ENCODE measurements around the gene ELOVL5. TPM values are rescaled to one million over a fixed set of nuclear protein-coding genes. Genes with fewer than 3 reads are reported as not detected.

Gene ELOVL5
- total RNA-seq, 1 experiment from 2014 or later, result 218 TPM

GRCh38 chr6:53349209-53349693 is 501 bp upstream of the ELOVL5 start:
- ChIA-PET POLR2A (interaction anchor here (0.6 to 1.1 kb wide), 3 partner anchors 11 to 413 kb away, joined by 3 read pairs; no protein-coding TSS in a partner anchor), CTCF (no interaction called here)
- peaks cover 28% of the 10 kb centered on the region for H3K4me1 ChIP-seq (ENCODE audit: control insufficient read depth, insufficient read depth, low read length)
- in situ Hi-C loops (cut with HindIII; ENCODE audit: low pct_unique_long_range_greater_than_20kb, low sequenced_read_pairs) (no loop called here), intact Hi-C loops (cut with micrococcal nuclease; ENCODE audit: unreplicated experiment) (no loop called here)
- TSS peak; percentile 98 for BruUV-seq (replicated peaks)
- H3K36me3 ChIP-seq (ENCODE audit: control insufficient read depth, insufficient read depth, low read length), result peaks cover 3% of the 10 kb centered on the region; the same call in 1 of the 2 replicates
- DNase-seq (ENCODE audit: low read depth, low spot score) (no peak), ATAC-seq (no peak)
- TF ChIP-seq TCF7L2 (IDR thresholded peaks at IDR 0.05; ENCODE audit: low read depth, low read length) (no peak; the same call in none of the 2 replicates), CTCF (IDR thresholded peaks at IDR 0.05) (no peak), REST (IDR thresholded peaks at IDR 0.05; ENCODE audit: insufficient read depth in 1 of 2, low read depth in 2 of 2, low read length in 1 of 2) (no peak), SIN3A (IDR thresholded peaks at IDR 0.05; ENCODE audit: borderline replicate concordance, insufficient read depth, low read depth, low read length) (no peak), POLR2AphosphoS5 (IDR thresholded peaks at IDR 0.05; ENCODE audit: low read depth, low read length) (no peak; the same call in 1 of the 2 replicates)
- peak overlapping the region; percentile 90 to 91 for H3K4me3 ChIP-seq (ENCODE audit: low read depth in 2 of 2, low read length in 2 of 2)
- H3K27ac ChIP-seq (ENCODE audit: low read length), result peak overlapping the region; percentile 96
- no peaks in the 10 kb centered on the region for H3K9me3 ChIP-seq (ENCODE audit: control insufficient read depth, insufficient read depth, low read depth, low read length)
- H3K27me3 ChIP-seq (ENCODE audit: control insufficient read depth, insufficient read depth, low read length), result no peaks in the 10 kb centered on the region

GRCh38 chr6:53347921-53348370 is 804 bp downstream of the ELOVL5 start:
- Histone ChIP-seq H3K36me3 (ENCODE audit: control insufficient read depth, insufficient read depth, low read length) (peaks cover 3% of the 10 kb centered on the region; the same call in 1 of the 2 replicates), H3K9me3 (ENCODE audit: control insufficient read depth, insufficient read depth, low read depth, low read length) (no peaks in the 10 kb centered on the region), H3K4me3 (ENCODE audit: low read depth in 2 of 2, low read length in 2 of 2) (peak overlapping the region; percentile 90 to 91), H3K4me1 (ENCODE audit: control insufficient read depth, insufficient read depth, low read length) (peaks cover 40% of the 10 kb centered on the region), H3K27me3 (ENCODE audit: control insufficient read depth, insufficient read depth, low read length) (no peaks in the 10 kb centered on the region), H3K27ac (ENCODE audit: low read length) (peak overlapping the region; percentile 96)
- intact Hi-C loops (cut with micrococcal nuclease; ENCODE audit: unreplicated experiment), result no loop called here
- TF ChIP-seq TCF7L2 (IDR thresholded peaks at IDR 0.05; ENCODE audit: low read depth, low read length), result no peak
- no peak for TF ChIP-seq CTCF (IDR thresholded peaks at IDR 0.05)
- 0 out of 2 replicates have a peak, but pooled peaks have one; percentile 9 for TF ChIP-seq SIN3A (IDR thresholded peaks at IDR 0.05; ENCODE audit: borderline replicate concordance, insufficient read depth, low read depth, low read length)
- no peak; the same call in 1 of the 2 replicates for TF ChIP-seq POLR2AphosphoS5 (IDR thresholded peaks at IDR 0.05; ENCODE audit: low read depth, low read length)
- no peak for TF ChIP-seq REST (IDR thresholded peaks at IDR 0.05; ENCODE audit: insufficient read depth in 1 of 2, low read depth in 2 of 2, low read length in 1 of 2)
- ATAC-seq (peak; percentile 75), DNase-seq (ENCODE audit: low read depth, low spot score) (no peak)
- POLR2A ChIA-PET, result interaction anchor here (0.5 to 1.4 kb wide), 3 partner anchors 12 to 607 kb away, joined by 7 to 14 read pairs (median 9); no protein-coding TSS in a partner anchor
- in situ Hi-C loops (cut with HindIII; ENCODE audit: low pct_unique_long_range_greater_than_20kb, low sequenced_read_pairs), result no loop called here
- CTCF ChIA-PET, result no interaction called here
- BruUV-seq (replicated peaks), result no TSS peak
